GM04503 (cell line): ENCODE measurements around the gene CDC42EP4.
A peak's percentile ranks its signal among the peaks of the same experiment; 100 is the strongest.
"Not testable (repeated sequence)": the region's sequence is repeated elsewhere in the genome, so short reads cannot be mapped to it uniquely, and the experiment has no call there.

Experiments used
- DNase-seq: peaks from one replicate; pipeline ENCODE4 v3.0.0-alpha.2; 2012; ENCODE audit warnings: low read depth

The CDC42EP4 gene

DNA sequence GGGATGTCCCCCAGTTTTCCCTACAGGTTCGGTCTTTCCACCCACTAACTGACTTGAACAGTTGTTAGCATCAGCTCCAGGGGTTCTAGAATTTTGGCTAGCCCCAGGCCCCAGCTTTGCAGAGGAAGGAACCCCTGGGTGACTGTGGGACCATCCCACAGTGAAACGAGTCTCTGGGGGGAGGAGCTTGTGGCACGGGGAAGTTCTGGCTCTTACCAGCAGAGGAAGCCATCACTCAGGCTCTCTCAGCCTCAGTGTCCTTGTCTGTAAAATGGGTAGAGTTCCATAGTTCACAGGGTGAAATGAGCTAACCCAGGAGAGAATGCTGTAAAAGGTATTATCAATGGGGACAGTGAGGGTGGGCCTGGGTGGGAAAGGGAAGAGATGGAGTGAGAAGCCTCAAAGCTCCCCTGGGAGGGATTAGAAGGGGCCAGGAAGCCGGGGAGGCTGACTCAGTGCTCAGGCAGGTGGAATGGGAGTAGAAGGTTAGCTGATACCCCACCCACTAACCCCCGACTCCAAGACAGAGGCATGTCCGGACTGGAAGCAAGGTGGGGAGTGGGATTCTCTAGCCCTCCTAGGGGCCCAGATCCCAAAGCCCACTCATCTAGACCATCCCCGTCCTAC, 30.9 kb upstream of the CDC42EP4 start:
- DNase-seq, result no peak

DNA sequence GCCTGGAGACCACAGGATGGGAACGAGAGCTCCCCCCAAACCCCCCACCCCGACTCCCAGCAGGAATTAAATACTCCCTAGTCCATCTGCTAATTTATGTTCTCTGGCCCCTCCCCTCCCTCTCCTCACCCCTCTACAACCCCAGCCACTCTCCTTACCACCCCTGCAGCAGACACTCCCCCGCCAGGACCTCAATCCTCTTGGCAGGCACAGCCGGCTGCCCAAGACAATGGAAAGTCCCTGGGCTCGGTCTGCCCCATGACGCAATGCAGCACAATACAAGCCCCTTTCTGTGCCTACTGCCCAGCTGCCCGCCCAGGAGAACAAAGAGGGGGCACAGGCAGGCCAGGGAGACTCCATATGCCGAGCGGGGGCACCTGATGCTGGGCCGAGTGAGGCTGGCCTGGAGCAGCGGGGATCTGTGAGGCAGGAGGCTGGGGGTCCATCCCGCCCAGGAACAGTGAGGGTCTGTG, 30.3 kb upstream of the CDC42EP4 start:
- no peak for DNase-seq

GRCh38 chr17:73341350-73342049, 29.7 kb upstream of the CDC42EP4 start:
- no peak for DNase-seq

DNA sequence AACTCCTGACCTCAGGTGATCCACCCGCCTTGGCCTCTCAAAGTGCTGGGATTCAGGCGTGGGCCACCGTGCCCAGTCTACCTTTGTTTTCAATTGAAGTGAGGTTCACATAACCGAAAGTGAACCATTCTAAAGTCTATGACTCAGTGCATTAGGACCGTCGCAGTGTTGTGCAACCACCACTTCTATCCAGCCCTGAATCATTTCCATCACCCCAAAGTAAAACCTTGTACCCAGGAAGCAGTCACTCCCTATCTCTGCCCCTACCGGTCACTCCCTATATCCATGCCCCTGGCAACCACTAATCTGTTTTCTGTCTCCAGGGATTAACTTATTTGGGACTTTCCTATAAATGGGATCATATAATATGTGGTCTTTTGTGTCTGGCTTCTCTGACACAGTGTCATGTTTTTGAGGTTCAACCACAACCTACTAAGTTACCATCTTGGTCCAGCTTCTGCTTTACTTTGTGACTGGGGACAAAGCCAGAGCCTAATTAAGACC, 28.3 kb upstream of the CDC42EP4 start:
- DNase-seq, result peak; percentile 88

DNA sequence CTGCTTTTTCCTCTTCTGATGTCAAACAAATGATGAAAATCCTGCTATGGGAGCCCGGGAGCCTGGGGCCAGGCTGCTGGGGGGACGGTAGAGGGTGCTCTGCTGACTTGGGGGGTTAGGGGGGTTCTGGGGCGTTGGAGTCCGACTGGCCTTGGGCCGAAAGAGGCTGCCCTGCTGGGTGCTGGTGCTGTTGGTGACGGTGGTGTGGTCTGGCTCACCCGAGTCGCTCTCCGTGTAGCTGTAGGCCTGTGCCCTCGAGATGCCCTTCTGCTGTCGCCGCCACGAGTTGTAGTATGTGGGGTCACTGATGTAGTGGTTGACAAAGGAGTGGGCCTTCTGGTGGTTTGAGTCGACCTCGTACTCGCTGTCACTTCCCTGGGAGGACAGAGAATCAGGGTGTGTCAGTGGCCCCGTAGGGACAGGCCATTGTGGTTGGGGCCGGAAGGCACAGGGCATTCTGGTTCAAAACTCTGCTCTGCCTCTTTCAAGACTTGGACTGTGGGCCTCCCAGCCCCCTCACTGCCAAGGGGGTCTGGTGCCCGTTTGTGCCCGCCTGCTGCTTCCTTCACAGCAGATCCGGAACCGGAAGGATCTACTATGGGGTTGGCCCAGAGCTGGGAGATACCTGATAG, 26.9 kb upstream of the CDC42EP4 start:
- no peak for DNase-seq

DNA sequence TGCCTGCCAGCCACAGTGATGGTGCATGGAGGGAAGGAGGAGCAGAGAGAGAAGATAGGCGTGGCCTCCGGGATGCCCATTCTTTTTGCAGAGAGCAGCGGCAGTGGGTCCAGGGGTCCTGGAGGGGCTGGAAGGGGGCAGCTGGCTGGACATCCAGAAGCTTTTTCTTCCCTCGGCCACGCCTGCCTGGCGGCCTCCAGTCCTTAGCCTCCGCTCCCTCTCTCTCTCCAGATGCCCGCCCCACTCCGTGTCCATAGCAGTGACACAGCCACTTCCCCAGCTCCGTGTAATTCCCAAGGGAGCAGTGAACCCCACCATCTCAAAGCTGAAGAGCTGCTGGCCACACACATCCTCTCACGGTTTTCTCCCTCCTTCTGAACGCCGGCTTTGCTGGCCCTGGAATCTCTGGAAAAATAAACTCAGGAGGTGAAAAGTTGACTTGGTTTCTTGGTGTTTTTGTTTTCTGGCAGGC, 26.3 kb upstream of the CDC42EP4 start:
- peak; percentile 53 for DNase-seq

- no peak for DNase-seq
These were observed 25.5 kb upstream of the CDC42EP4 start for GRCh38 chr17:73337330-73337710.

GRCh38 chr17:73336408-73337329, 24.9 kb upstream of the CDC42EP4 start:
- no peak for DNase-seq

- no peak for DNase-seq
These were observed 24.0 kb upstream of the CDC42EP4 start for GRCh38 chr17:73335591-73336407.

GRCh38 chr17:73334771-73335513, 23.1 kb upstream of the CDC42EP4 start:
- no peak for DNase-seq

- not testable (repeated sequence) for DNase-seq
These were observed 21.6 kb upstream of the CDC42EP4 start for GRCh38 chr17:73333445-73333844.

DNA sequence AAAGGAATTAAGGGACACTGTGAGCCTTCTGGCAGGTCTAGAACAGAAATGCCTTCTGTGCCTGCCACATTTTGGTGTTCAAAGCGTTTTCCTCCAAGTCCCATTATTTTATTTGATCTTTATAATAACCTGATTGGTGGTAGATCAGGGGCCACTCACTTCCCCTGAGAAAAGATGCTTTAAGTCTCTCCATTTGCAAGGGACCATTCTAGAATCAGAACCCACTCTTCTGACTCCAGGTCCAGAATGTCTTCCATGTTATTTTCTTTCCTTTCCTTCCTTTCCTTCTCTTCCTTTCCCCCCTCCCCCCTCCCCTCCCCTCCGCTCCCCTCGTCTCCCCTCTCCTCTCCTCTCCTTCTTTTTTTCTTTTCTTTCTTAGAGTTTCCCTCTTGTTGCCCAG, 19.3 kb upstream of the CDC42EP4 start:
- no peak for DNase-seq

DNA sequence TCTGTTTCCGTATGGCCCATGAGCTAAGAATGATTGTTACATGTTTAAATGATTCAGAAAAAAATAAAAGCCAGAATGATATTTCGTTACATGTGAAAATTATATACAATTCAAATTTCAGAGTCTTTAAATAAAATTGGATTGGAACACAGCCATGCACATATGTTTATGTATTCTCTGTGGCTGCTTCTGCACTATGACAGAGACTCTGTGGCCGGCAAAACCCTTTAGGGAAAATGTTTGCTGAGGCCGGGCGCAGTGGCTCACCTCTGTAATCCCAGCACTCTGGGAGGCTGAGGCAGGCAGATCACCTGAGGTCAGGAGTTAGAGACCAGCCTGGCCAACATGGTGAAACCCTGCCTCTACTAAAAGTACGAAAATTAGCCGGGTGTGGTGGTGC, 15.9 kb upstream of the CDC42EP4 start:
- DNase-seq, result no peak

GRCh38 chr17:73325527-73325842, 13.7 kb upstream of the CDC42EP4 start:
- peak; percentile 87 for DNase-seq

DNA sequence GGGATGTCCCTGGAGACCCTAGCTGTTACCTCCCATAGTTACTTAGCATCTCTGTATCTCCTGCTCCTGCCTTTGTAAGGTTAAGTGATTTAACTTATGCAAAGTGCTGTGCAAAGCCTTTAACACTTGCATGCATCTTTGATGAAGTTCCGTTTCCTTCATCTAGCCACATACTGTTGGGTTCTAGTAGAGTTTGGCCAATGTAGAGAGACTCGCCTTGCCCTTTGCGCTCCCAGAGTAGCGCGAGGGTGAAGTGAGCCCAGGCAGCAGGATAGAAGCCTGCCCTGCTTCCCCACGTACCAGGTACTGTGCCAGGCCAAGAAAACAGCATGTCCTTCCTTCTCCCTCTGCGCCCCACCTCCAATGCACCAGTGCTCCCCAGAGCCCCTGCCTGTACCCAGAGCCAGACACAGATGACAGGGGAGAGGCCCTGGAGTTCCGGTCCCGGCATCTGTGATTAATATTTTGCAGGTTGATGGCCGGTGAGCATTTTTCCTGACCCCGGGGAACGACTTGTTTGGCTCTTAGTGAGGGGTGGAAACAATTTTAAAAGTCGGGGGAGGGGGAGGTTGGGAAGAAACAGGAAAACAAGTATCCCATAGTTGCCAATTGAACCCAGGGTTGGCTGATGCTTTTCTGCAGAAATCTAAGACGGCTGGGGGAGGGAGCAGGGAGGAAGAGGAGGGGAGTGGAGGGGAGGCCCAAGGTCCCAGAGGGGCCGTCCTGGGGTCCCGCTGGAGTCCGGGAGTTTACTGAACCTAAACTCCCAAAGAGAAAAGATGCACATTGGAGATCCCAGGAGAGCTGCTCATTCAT, 13.1 kb upstream of the CDC42EP4 start:
- DNase-seq, result no peak

DNA sequence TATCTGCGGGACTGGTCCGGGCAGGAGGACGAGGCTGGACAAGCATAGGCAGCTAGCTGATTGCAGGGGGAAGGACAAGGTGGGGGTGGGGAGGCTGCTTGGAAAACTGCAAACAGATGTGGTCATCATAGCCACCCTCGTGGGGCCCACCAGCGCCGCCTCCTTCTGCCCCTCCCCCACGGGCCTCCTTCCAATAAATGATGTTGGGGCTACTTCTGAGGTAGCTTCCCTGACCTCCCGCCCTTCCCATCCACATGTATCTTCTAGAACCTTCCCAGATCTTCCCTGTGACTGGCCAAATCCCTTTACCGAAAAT, 12.3 kb upstream of the CDC42EP4 start:
- DNase-seq, result no peak

DNA sequence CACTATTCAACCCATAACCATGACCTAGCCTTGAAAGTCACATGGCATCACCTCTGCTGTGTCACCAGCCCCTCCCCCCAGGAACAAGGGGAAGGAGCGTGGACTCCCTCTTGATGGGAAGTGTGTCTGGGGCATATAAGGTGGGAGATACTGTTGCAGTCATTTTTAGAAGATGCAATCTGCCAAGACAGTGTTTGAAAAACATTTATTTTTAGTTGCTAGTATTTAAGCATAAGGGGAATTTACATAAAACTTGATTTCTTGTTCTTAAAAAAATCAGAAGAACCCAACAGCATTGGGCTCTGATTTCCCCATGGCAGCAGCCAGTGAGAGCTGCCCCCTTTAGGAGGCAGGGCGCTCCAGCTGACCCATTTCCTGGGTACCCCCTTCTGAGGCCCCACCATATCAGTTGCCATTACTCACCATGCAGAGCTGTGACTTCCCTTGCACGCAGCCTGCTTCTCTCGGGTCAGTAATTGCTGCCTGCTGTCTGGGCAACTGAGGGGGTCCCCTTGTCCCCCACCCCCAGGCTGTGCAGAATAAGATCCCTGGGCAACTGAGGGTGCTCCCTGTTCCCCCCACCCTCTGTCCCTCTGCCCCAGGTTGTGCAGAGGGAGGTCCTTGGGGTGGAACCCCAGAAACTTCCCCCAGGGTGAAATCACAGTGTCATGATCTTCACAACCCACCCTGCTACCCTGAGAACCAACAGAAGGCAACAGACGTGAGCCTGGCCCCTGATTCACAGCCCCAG, 11.8 kb upstream of the CDC42EP4 start:
- no peak for DNase-seq

DNA sequence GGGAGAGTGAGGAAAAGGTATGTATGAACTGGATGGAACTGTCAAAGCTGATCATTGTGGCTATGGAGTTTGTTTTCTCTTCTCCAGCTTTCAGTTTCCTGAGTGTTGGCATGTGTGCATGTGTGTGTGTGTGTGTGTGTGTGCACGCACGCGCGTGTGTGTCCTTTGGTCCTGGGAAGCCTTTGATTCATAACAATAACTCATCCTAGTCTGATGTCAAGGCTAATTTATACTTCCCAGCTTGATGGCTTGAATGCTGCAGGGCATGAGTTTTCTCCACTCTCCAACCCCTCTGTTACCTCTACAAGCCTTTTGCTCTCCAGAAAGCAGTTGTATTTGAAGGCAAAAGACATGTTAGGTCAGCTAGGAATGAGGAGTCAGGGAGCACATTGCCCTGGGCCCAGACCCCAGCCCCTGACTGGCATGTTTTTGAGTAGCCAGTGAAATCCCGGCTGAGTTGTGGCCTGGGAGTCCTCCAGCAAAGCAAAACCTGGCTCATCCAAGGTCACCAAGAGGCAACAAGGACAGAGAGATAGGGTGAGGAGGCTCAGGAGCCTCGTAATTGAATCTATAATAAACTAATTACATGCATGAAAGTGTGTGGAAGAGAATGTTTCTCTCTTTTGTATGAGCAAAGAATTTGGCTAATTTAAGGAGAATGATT, 8.9 kb upstream of the CDC42EP4 start:
- DNase-seq, result no peak

DNA sequence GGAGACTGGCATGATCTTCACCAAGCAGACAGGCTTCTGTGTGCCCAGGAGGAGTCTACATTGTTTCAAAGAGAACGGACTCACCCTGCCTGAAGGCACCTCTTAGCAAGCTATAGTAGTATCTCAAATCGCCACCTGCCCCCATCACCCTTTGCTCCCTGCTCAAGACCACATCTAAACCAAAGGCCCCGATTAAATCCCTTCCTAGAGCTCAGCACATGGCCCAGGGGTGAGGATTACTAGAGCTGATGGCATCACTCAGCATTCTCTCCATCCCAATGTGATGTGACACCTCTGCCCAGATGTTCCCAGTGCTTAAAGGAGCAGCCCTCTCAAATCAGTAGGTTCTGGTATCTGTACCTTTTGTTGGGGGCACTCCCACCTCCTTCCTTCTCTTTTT, 8.0 kb upstream of the CDC42EP4 start:
- no peak for DNase-seq
